GM23338 (cell line): ENCODE data around the gene HSPG2. TPM values are rescaled to one million over a fixed set of nuclear protein-coding genes. Genes with fewer than 3 reads are reported as not detected.
A peak's percentile ranks its signal among the peaks of the same experiment; 100 is the strongest.

Source experiments
- ATAC-seq: fragments of 200-7000 bp; cut with Tn5 transposase; 3 replicates; pipeline ENCODE4 v1.9.1; 2020
- DNase-seq: peaks from one replicate; pipeline ENCODE4 v3.0.0-alpha.2; 2015; ENCODE audit warnings: low spot score
- H2AFZ ChIP-seq: fragments of 200-600 bp; sonication (generic); 2 replicates; pipeline ENCODE4 v1.8.0; 2016; ENCODE audit warnings: antibody characterized with exemption, mild to moderate bottlenecking, moderate library complexity
- H3F3A ChIP-seq: fragments of 200-600 bp; sonication (generic); replicated peaks from 2 replicates; pipeline ENCODE4 v1.8.0; 2017; ENCODE audit warnings: antibody characterized with exemption, mixed run types, low read depth
- H3K27ac ChIP-seq: fragments of 200-600 bp; sonication (generic); 2 replicates; pipeline ENCODE4 v1.6.1; 2016; ENCODE audit warnings: low read depth
- H3K27me3 ChIP-seq: fragments of 200-600 bp; sonication (generic); 2 replicates; pipeline ENCODE4 v1.8.0; 2016; ENCODE audit warnings: mild to moderate bottlenecking, mixed run types, moderate library complexity; ENCODE audit not compliant: insufficient read depth
- H3K36me3 ChIP-seq: fragments of 200-600 bp; sonication (generic); 2 replicates; pipeline ENCODE4 v1.8.0; 2016; ENCODE audit warnings: mild to moderate bottlenecking; ENCODE audit not compliant: insufficient read depth
- H3K4me1 ChIP-seq: fragments of 200-600 bp; sonication (generic); 2 replicates; pipeline ENCODE4 v1.8.0; 2016; ENCODE audit warnings: mild to moderate bottlenecking, moderate library complexity; ENCODE audit not compliant: insufficient read depth
- H3K4me2 ChIP-seq: fragments of 200-600 bp; sonication (generic); 2 replicates; pipeline ENCODE4 v1.7.1; 2017; ENCODE audit warnings: mixed run types
- H3K4me3 ChIP-seq: fragments of 200-600 bp; sonication (generic); 2 replicates; pipeline ENCODE4 v1.6.1; 2016; ENCODE audit warnings: mixed run types
- H3K79me2 ChIP-seq: fragments of 200-600 bp; sonication (generic); replicated peaks from 2 replicates; pipeline ENCODE4 v1.8.0; 2017; ENCODE audit warnings: mild to moderate bottlenecking; ENCODE audit not compliant: insufficient read depth
- H3K9me2 ChIP-seq: fragments of 200-600 bp; sonication (generic); 2 replicates; pipeline ENCODE4 v1.8.0; 2017; ENCODE audit not compliant: insufficient read depth
- H4K20me1 ChIP-seq: fragments of 200-600 bp; sonication (generic); replicated peaks from 2 replicates; pipeline ENCODE4 v1.8.0; 2017; ENCODE audit warnings: mild to moderate bottlenecking; ENCODE audit not compliant: insufficient read depth
- H3K27ac Mint-ChIP-seq: 2 replicates; pipeline ENCODE4 v1.8.0; 2020; ENCODE audit warnings: inconsistent platforms, mild to moderate bottlenecking, moderate library complexity, mixed read lengths
- H3K27me3 Mint-ChIP-seq: 3 replicates; pipeline ENCODE4 v1.8.0; 2022; ENCODE audit warnings: low read depth, mild to moderate bottlenecking, moderate library complexity, mixed read lengths, inconsistent platforms; ENCODE audit not compliant: insufficient read depth, poor library complexity
- H3K36me3 Mint-ChIP-seq: 3 replicates; pipeline ENCODE4 v1.8.0; 2021; ENCODE audit warnings: low read depth, mild to moderate bottlenecking, inconsistent platforms, moderate library complexity, mixed read lengths
- H3K4me1 Mint-ChIP-seq: 3 replicates; pipeline ENCODE4 v1.8.0; 2020; ENCODE audit warnings: mild to moderate bottlenecking, inconsistent platforms, mixed read lengths
- H3K4me3 Mint-ChIP-seq: 3 replicates; pipeline ENCODE4 v1.8.0; 2021; ENCODE audit warnings: moderate library complexity, mild to moderate bottlenecking, inconsistent platforms, mixed read lengths
- H3K9me3 Mint-ChIP-seq: 3 replicates; pipeline ENCODE4 v1.8.0; 2020; ENCODE audit warnings: moderate library complexity, mild to moderate bottlenecking, inconsistent platforms, mixed read lengths
- CTCF ChIP-seq, 2 experiments: fragments of 200-600 bp in 1 of 2; sonication (generic) in 1 of 2; conservative IDR thresholded peaks; 2 replicates each; pipeline versions ENCODE4 v1.5.1 to v1.6.1; 2016 to 2017; ENCODE audit warnings: antibody characterized with exemption in 2 of 2, low read depth in 2 of 2, mild to moderate bottlenecking in 2 of 2, moderate library complexity in 1 of 2
- ETS1 ChIP-seq: IDR thresholded peaks from 2 replicates; pipeline ENCODE4 v1.6.1; 2016; ENCODE audit warnings: antibody characterized with exemption
- REST ChIP-seq: IDR thresholded peaks from one replicate; pipeline ENCODE4 v1.6.1; 2018; ENCODE audit warnings: antibody characterized with exemption; ENCODE audit not compliant: unreplicated experiment
- ZNF462 ChIP-seq: fragments of 250-450 bp; sonication (Bioruptor Pico); IDR thresholded peaks from 2 replicates; pipeline ENCODE4 v1.5.0; 2020; ENCODE audit warnings: mild to moderate bottlenecking, moderate library complexity
- polyA plus RNA-seq: library from polyadenylated mRNA; unstranded; fragments of >200 nt; fragmentation: Nextera tagmentation; extraction: Ambion mirVana; gene quantifications from 2 replicates; pipeline ENCODE4 v1.2.1, GENCODE V29; 2016
- total RNA-seq: library from RNA; depleted of rRNA; stranded (reverse); fragments of >200 nt; shearing (Covaris generic); gene quantifications from 2 replicates; pipeline ENCODE4 v1.2.3, GENCODE V29; 2014

HSPG2 gene
- total and polyA plus RNA-seq, 2 experiments from 2014 or later: 14.9 to 70.8 TPM

GRCh38 chr1:21931171-21932093 lies 5.7 kb downstream of the HSPG2 start:
- Histone ChIP-seq H3K27me3 (no peaks in the 10 kb centered on the region), H3K79me2 (peaks cover 61% of the 10 kb centered on the region), H3K4me2 (no peak overlapping the region), H3F3A (no peaks in the 10 kb centered on the region), H2AFZ (no peak overlapping the region), H3K27ac (peak overlapping the region; percentile 92; the same call in 1 of the 2 replicates), H3K36me3 (no peaks in the 10 kb centered on the region), H3K9me2 (no peaks in the 10 kb centered on the region), H3K4me3 (no peak overlapping the region), H3K4me1 (peaks cover 25% of the 10 kb centered on the region), H4K20me1 (peaks cover 4% of the 10 kb centered on the region)
- H3K4me3 Mint-ChIP-seq: no peak overlapping the region
- no peaks in the 10 kb centered on the region for H3K9me3 Mint-ChIP-seq
- peak overlapping the region; percentile 91 for H3K27ac Mint-ChIP-seq
- DNase-seq (no peak), ATAC-seq (no peak; the same call in 2 of the 3 replicates)
- peaks cover 23% of the 10 kb centered on the region for H3K27me3 Mint-ChIP-seq
- peaks cover 2% of the 10 kb centered on the region; the same call in 2 of the 3 replicates for H3K36me3 Mint-ChIP-seq
- peaks cover 44% of the 10 kb centered on the region for H3K4me1 Mint-ChIP-seq
- TF ChIP-seq REST (no peak), ETS1 (no peak), ZNF462 (CRISPR knock-in tag) (no peak), CTCF (conservative IDR thresholded peaks at IDR 0.05; ENCODE audit: low read depth in 2 of 2) (no peak)
